Neuronal stem cell (in vitro differentiated cells): Measurements from ENCODE around the gene CD48.
A peak's percentile ranks its signal among the peaks of the same experiment; 100 is the strongest.
"Not testable (repeated sequence)": the region's sequence is repeated elsewhere in the genome, so short reads cannot be mapped to it uniquely, and the experiment has no call there.

Experiments
- DNase-seq: peaks from one replicate; pipeline ENCODE4 v3.0.0-alpha.2; 2013; ENCODE audit warnings: low spot score
- H2AFZ ChIP-seq: one replicate; pipeline ENCODE4 v1.6.1; 2013; ENCODE audit warnings: mild to moderate bottlenecking, low read length, inconsistent platforms
- H2AK5ac ChIP-seq: 2 replicates; pipeline ENCODE4 v1.6.1; 2013; ENCODE audit warnings: low read depth, mild to moderate bottlenecking, inconsistent platforms, low read length, moderate library complexity, mixed read lengths
- H2BK120ac ChIP-seq: 2 replicates; pipeline ENCODE4 v1.6.1; 2013; ENCODE audit warnings: low read depth, mild to moderate bottlenecking, inconsistent platforms, low read length, moderate library complexity, mixed read lengths
- H2BK12ac ChIP-seq: one replicate; pipeline ENCODE4 v1.6.1; 2013; ENCODE audit warnings: low read length, inconsistent platforms
- H2BK15ac ChIP-seq: 2 replicates; pipeline ENCODE4 v1.6.1; 2013; ENCODE audit warnings: mild to moderate bottlenecking, low read length, inconsistent platforms, mixed read lengths
- H2BK5ac ChIP-seq: one replicate; pipeline ENCODE4 v1.6.1; 2013; ENCODE audit warnings: inconsistent platforms, mild to moderate bottlenecking, low read length, moderate library complexity
- H3K14ac ChIP-seq: one replicate; pipeline ENCODE4 v1.6.1; 2013; ENCODE audit warnings: low read length, inconsistent platforms
- H3K18ac ChIP-seq: 2 replicates; pipeline ENCODE4 v1.6.1; 2013; ENCODE audit warnings: low read length, inconsistent platforms
- H3K23ac ChIP-seq: 2 replicates; pipeline ENCODE4 v1.6.1; 2013; ENCODE audit warnings: low read depth, mild to moderate bottlenecking, mixed read lengths, low read length, inconsistent platforms; ENCODE audit not compliant: poor library complexity
- H3K27ac ChIP-seq: replicated peaks from 3 replicates; pipeline ENCODE4 v1.5.1; 2013; ENCODE audit warnings: low read length, inconsistent platforms
- H3K27me3 ChIP-seq, 3 experiments: 2 replicates each; pipeline ENCODE4 v1.6.1; 2013; ENCODE audit warnings: low read length in 3 of 3, mild to moderate bottlenecking in 2 of 3, inconsistent platforms in 1 of 3, low read depth in 1 of 3, mixed read lengths in 1 of 3, moderate library complexity in 1 of 3; ENCODE audit not compliant: control insufficient read depth in 3 of 3, insufficient read depth in 3 of 3
- H3K36me3 ChIP-seq, 2 donors: replicated peaks in 1 of 2; 2 replicates each; pipeline ENCODE4 v1.6.1; 2013; ENCODE audit warnings: low read length in 2 of 2; ENCODE audit not compliant: control insufficient read depth in 2 of 2, insufficient read depth in 2 of 2
- H3K4ac ChIP-seq: 2 replicates; pipeline ENCODE4 v1.6.1; 2013; ENCODE audit warnings: inconsistent platforms, mild to moderate bottlenecking, low read length, moderate library complexity
- H3K4me1 ChIP-seq, 2 donors: 1 replicate in 1 of 2; 2 replicates in 1 of 2; pipeline ENCODE4 v1.6.1; 2013; ENCODE audit warnings: low read length in 2 of 2, low read depth in 1 of 2; ENCODE audit not compliant: control insufficient read depth in 2 of 2, insufficient read depth in 1 of 2
- H3K4me2 ChIP-seq: one replicate; pipeline ENCODE4 v1.6.1; 2013; ENCODE audit warnings: mild to moderate bottlenecking, low read length, inconsistent platforms; ENCODE audit not compliant: insufficient read depth, poor library complexity, severe bottlenecking
- H3K4me3 ChIP-seq, 2 donors: 2 replicates each; pipeline ENCODE4 v1.5.1; 2013; ENCODE audit warnings: low read length in 2 of 2, mild to moderate bottlenecking in 2 of 2, inconsistent platforms in 1 of 2, moderate library complexity in 1 of 2
- H3K79me1 ChIP-seq: one replicate; pipeline ENCODE4 v1.6.1; 2013; ENCODE audit warnings: low read depth, mild to moderate bottlenecking, inconsistent platforms, low read length, moderate library complexity
- H3K9ac ChIP-seq: one replicate; pipeline ENCODE4 v1.6.1; 2013; ENCODE audit warnings: mild to moderate bottlenecking, low read depth, low read length, inconsistent platforms; ENCODE audit not compliant: poor library complexity
- H3K9me3 ChIP-seq, 2 donors: replicated peaks in 1 of 2; 2 replicates each; pipeline versions ENCODE3 to v1.6.1; 2013; ENCODE audit warnings: low read length in 2 of 2, mild to moderate bottlenecking in 2 of 2, inconsistent platforms in 1 of 2, low read depth in 1 of 2, mixed read lengths in 1 of 2, moderate library complexity in 1 of 2; ENCODE audit not compliant: control insufficient read depth in 2 of 2, insufficient read depth in 1 of 2
- H4K8ac ChIP-seq: one replicate; pipeline ENCODE4 v1.6.1; 2013; ENCODE audit warnings: low read depth, mild to moderate bottlenecking, inconsistent platforms, low read length, moderate library complexity
- H4K91ac ChIP-seq: one replicate; pipeline ENCODE4 v1.6.1; 2013; ENCODE audit warnings: low read length, low read depth, mild to moderate bottlenecking, inconsistent platforms; ENCODE audit not compliant: poor library complexity
- WGBS, 2 donors: extraction: QIAGEN DNeasy Blood & Tissue Kit; methylation state at CpG; one replicate each; pipeline ENCODE4 v1.1.7; 2013; ENCODE audit warnings: missing lambda C conversion rate in 2 of 2, mixed read lengths in 1 of 2; ENCODE audit not compliant: insufficient read length in 2 of 2, insufficient replicate concordance in 1 of 2; ENCODE audit errors: extremely low coverage in 2 of 2; 5-methylcytosine and 5-hydroxymethylcytosine counted together

CD48 gene

DNA sequence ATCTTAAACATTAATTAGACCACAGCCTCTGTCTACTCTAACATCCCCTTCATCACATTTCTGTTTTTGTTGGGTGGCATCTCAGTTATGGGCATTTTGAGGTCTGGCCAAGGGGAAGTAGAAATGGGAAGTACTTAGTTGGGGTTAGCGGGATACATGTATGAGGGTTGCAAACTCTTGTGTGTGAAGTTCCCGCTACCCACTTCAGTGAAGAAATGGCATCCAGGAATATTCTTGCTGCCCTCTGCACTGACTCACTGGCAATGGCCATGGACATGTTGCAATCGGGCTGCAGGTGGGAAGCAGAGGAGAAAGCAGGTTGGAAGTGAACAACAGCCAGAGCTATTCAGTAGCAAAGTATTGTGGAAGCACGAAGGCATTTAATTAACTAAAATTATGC, 7.4 kb downstream of the CD48 start:
- DNase-seq: no peak
- no peaks in the 10 kb centered on the region for H3K79me1 ChIP-seq
- no peak overlapping the region for H2BK120ac ChIP-seq
- H3K4me3 ChIP-seq: no peak overlapping the region
- no peak overlapping the region for H3K4ac ChIP-seq
- no peak overlapping the region for H4K8ac ChIP-seq
- H3K36me3 ChIP-seq: no peaks in the 10 kb centered on the region
- H3K18ac ChIP-seq: no peak overlapping the region
- H3K27ac ChIP-seq: no peak overlapping the region
- no CpG with 5 or more reads among the region's 4 CpGs for WGBS, 2 donors
- no peak overlapping the region for H3K4me2 ChIP-seq
- no peak overlapping the region for H2BK15ac ChIP-seq
- H2AK5ac ChIP-seq: no peak overlapping the region
- peaks cover 0 to 2% (median 0%) of the 10 kb centered on the region in 3 experiments for H3K27me3 ChIP-seq
- no peak overlapping the region for H2BK5ac ChIP-seq
- no peak overlapping the region for H4K91ac ChIP-seq
- no peaks in the 10 kb centered on the region for H3K9me3 ChIP-seq
- no peak overlapping the region for H2AFZ ChIP-seq
- no peak overlapping the region for H3K9ac ChIP-seq
- H3K4me1 ChIP-seq: peaks cover 0 to 7% of the 10 kb centered on the region in 2 donors
- no peak overlapping the region for H2BK12ac ChIP-seq
- no peak overlapping the region for H3K23ac ChIP-seq
- no peak overlapping the region for H3K14ac ChIP-seq

- WGBS, 2 donors: no CpG with 5 or more reads among the region's 5 CpGs
These were observed 9.5 kb downstream of the CD48 start for GRCh38 chr1:160702100-160702499.

DNA sequence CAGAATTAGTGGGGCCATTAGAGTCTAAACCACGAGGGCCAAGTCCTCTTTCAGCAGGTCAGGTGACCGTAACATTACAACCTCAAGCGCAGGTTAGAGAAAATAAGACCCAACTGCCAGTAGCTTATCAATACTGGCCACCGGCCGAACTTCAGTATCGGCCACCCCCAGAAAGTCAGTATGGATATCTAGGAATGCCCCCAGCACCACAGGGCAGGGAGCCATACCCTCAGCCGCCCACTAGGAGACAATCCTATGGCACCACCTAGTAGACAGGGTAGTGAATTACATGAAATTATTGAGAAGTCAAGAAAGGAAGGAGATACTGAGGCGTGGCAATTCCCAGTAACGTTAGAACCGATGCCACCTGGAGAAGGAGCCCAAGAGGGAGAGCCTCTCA, 19.2 kb downstream of the CD48 start:
- not testable (repeated sequence) for H3K36me3 ChIP-seq, H3K27ac ChIP-seq, H2AFZ ChIP-seq, H3K14ac ChIP-seq, H2BK15ac ChIP-seq, H3K9ac ChIP-seq, H2BK5ac ChIP-seq, H4K91ac ChIP-seq, H3K23ac ChIP-seq, H3K18ac ChIP-seq, H3K4me2 ChIP-seq, H3K9me3 ChIP-seq, H3K4me3 ChIP-seq, H2AK5ac ChIP-seq, H3K4me1 ChIP-seq, H2BK12ac ChIP-seq, H2BK120ac ChIP-seq, H3K27me3 ChIP-seq, H3K4ac ChIP-seq, DNase-seq, H4K8ac ChIP-seq, H3K79me1 ChIP-seq
- WGBS, 2 donors: no CpG with 5 or more reads among the region's 10 CpGs

More at GRCh38 chr1:160702100-160702499, 9.5 kb downstream of the CD48 start:
- Histone ChIP-seq H3K18ac (no peak overlapping the region), H2BK12ac (no peak overlapping the region), H4K8ac (no peak overlapping the region), H3K27me3 (peaks cover 0 to 2% (median 0%) of the 10 kb centered on the region in 3 experiments), H3K23ac (no peak overlapping the region), H2BK15ac (no peak overlapping the region), H4K91ac (no peak overlapping the region), H3K4ac (no peak overlapping the region), H2AFZ (no peak overlapping the region), H3K4me1 (peaks cover 0 to 7% of the 10 kb centered on the region in 2 donors), H3K14ac (no peak overlapping the region), H3K79me1 (no peaks in the 10 kb centered on the region), H3K27ac (no peak overlapping the region), H3K4me3 (no peak overlapping the region), H3K4me2 (no peak overlapping the region), H3K9ac (no peak overlapping the region), H2AK5ac (no peak overlapping the region), H3K36me3 (no peaks in the 10 kb centered on the region), H3K9me3 (no peaks in the 10 kb centered on the region), H2BK120ac (no peak overlapping the region), H2BK5ac (no peak overlapping the region)
- DNase-seq: peak; percentile 11

GRCh38 chr1:160685266-160685665, 26.4 kb downstream of the CD48 start:
- no peaks in the 10 kb centered on the region for H3K27me3 ChIP-seq
- H3K9me3 ChIP-seq: no peaks in the 10 kb centered on the region
- H3K4me2 ChIP-seq: no peak overlapping the region
- H3K14ac ChIP-seq: no peak overlapping the region
- no peak for DNase-seq
- no peaks in the 10 kb centered on the region for H3K79me1 ChIP-seq
- no peak overlapping the region for H2BK120ac ChIP-seq
- no peak overlapping the region for H3K4ac ChIP-seq
- H2BK5ac ChIP-seq: no peak overlapping the region
- H3K18ac ChIP-seq: no peak overlapping the region
- no peak overlapping the region for H2AFZ ChIP-seq
- H3K23ac ChIP-seq: no peak overlapping the region
- H2BK12ac ChIP-seq: no peak overlapping the region
- no peak overlapping the region for H3K4me3 ChIP-seq
- H3K9ac ChIP-seq: no peak overlapping the region
- no peak overlapping the region for H2AK5ac ChIP-seq
- no peak overlapping the region for H2BK15ac ChIP-seq
- H4K91ac ChIP-seq: no peak overlapping the region
- no peak overlapping the region for H4K8ac ChIP-seq
- no peak overlapping the region for H3K27ac ChIP-seq
- no peaks in the 10 kb centered on the region for H3K36me3 ChIP-seq
- H3K4me1 ChIP-seq: no peaks in the 10 kb centered on the region
